PC-9 (cell line): ENCODE measurements around the gene UCP3.

ENCODE experiments used
- EZH2 ChIP-seq: fragments of 200-600 bp; sonication (generic); IDR thresholded peaks from 2 replicates; pipeline ENCODE4 v1.8.0; 2017; ENCODE audit warnings: antibody characterized with exemption, low read depth
- TF ChIP-seq, protein P1 (sequence below): fragments of 200-600 bp; sonication (generic); conservative IDR thresholded peaks from 2 replicates; pipeline ENCODE4 v1.6.1; 2017; ENCODE audit warnings: mixed run types, antibody characterized with exemption, mild to moderate bottlenecking, moderate library complexity

DNA sequence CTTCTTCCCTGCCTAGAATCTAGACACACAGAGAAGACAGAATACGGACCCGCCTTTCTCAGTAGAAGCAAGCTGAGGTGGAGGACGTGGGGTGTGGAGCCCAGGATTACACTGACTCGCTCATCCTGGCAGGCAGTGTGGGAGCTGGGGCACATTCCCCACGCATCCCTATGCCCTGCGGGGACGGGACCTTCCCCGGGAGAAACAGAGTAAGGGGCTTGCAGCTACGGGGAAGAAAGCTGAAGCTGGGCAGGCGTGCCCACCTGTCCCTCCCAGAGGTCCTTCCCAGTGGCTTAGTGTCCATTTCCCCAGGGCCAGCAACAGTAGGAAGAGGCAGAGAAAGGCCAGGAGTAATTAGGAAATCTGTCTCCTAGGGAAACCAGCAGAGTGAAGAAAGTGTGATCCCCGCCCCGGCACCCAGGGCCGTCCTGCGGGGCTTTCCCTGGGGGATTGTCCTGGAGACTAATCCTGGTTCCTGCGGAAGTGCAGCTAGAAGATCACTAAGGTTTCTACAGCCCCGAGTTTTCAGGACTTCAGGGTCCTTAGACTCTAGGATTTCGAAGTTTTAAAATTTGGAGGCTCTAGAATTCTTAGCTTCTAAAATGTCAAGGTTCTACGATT, 50.3 kb downstream of the UCP3 start:
- TF ChIP-seq, protein P1, sequence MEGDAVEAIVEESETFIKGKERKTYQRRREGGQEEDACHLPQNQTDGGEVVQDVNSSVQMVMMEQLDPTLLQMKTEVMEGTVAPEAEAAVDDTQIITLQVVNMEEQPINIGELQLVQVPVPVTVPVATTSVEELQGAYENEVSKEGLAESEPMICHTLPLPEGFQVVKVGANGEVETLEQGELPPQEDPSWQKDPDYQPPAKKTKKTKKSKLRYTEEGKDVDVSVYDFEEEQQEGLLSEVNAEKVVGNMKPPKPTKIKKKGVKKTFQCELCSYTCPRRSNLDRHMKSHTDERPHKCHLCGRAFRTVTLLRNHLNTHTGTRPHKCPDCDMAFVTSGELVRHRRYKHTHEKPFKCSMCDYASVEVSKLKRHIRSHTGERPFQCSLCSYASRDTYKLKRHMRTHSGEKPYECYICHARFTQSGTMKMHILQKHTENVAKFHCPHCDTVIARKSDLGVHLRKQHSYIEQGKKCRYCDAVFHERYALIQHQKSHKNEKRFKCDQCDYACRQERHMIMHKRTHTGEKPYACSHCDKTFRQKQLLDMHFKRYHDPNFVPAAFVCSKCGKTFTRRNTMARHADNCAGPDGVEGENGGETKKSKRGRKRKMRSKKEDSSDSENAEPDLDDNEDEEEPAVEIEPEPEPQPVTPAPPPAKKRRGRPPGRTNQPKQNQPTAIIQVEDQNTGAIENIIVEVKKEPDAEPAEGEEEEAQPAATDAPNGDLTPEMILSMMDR: no peak
- TF ChIP-seq EZH2: no peak
